Parathyroid adenoma (tissue), 2 donors: ENCODE results near the gene TUSC1.
A peak's percentile ranks its signal among the peaks of the same experiment; 100 is the strongest.

Experiments used
- H2AFZ ChIP-seq: fragments of 300-600 bp; sonication (generic); one replicate; pipeline ENCODE4 v1.7.0; 2017; ENCODE audit warnings: antibody characterized with exemption, mild to moderate bottlenecking
- H3K27ac ChIP-seq: fragments of 300-600 bp; sonication (generic); one replicate; pipeline ENCODE4 v1.7.0; 2017
- H3K27me3 ChIP-seq: fragments of 300-600 bp; sonication (generic); one replicate; pipeline ENCODE4 v1.7.0; 2017; ENCODE audit warnings: low read length; ENCODE audit not compliant: control insufficient read depth, insufficient read depth
- H3K36me3 ChIP-seq: fragments of 300-600 bp; sonication (generic); one replicate; pipeline ENCODE4 v1.7.0; 2017; ENCODE audit warnings: low read length; ENCODE audit not compliant: control insufficient read depth, insufficient read depth
- H3K4me1 ChIP-seq: fragments of 300-600 bp; sonication (generic); one replicate; pipeline ENCODE4 v1.7.0; 2017; ENCODE audit warnings: control low read depth
- H3K4me2 ChIP-seq: fragments of 300-600 bp; sonication (generic); one replicate; pipeline ENCODE4 v1.7.0; 2017; ENCODE audit warnings: low read length
- H3K4me3 ChIP-seq: fragments of 300-600 bp; sonication (generic); one replicate; pipeline ENCODE4 v1.7.0; 2017; ENCODE audit warnings: low read depth, low read length
- H3K79me2 ChIP-seq: fragments of 300-600 bp; sonication (generic); one replicate; pipeline ENCODE4 v1.7.0; 2017; ENCODE audit warnings: control low read depth
- H3K9ac ChIP-seq: fragments of 300-600 bp; sonication (generic); one replicate; pipeline ENCODE4 v1.7.0; 2017; ENCODE audit warnings: mild to moderate bottlenecking
- H3K9me3 ChIP-seq: fragments of 300-600 bp; sonication (generic); one replicate; pipeline ENCODE4 v1.7.0; 2017; ENCODE audit warnings: low read length; ENCODE audit not compliant: control insufficient read depth
- TF ChIP-seq, protein P1 (sequence below): fragments of 300-600 bp; sonication (generic); IDR thresholded peaks from one replicate; pipeline ENCODE4 v1.7.0; 2017; ENCODE audit warnings: antibody characterized with exemption, mild to moderate bottlenecking
- donor health status: primary hyperparathyroidism.

Gene TUSC1

DNA sequence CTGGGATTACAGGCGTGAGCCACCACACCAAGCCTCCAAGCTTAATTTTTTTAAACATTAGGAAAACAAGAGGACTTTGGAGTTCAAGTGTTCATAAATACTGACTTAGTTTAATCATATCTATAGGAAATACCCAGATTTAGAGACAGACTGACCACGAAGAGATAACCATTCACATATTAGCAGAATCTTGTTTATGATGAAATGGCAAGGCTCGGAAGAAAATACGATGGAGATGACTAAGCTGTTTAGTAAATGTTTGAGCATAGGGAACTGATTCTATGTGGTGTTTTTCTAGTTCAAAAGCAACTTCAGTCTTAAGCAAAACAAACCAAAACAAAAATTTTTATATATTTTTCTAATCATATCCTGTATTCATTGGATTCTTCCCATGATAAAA lies 13.5 kb upstream of the TUSC1 start:
- Histone ChIP-seq H2AFZ (no peak overlapping the region), H3K9ac (no peak overlapping the region), H3K9me3 (no peaks in the 10 kb centered on the region), H3K27me3 (no peaks in the 10 kb centered on the region), H3K36me3 (no peaks in the 10 kb centered on the region), H3K27ac (no peak overlapping the region), H3K4me2 (no peak overlapping the region), H3K79me2 (no peaks in the 10 kb centered on the region), H3K4me1 (no peaks in the 10 kb centered on the region), H3K4me3 (no peak overlapping the region)
- TF ChIP-seq, protein P1, sequence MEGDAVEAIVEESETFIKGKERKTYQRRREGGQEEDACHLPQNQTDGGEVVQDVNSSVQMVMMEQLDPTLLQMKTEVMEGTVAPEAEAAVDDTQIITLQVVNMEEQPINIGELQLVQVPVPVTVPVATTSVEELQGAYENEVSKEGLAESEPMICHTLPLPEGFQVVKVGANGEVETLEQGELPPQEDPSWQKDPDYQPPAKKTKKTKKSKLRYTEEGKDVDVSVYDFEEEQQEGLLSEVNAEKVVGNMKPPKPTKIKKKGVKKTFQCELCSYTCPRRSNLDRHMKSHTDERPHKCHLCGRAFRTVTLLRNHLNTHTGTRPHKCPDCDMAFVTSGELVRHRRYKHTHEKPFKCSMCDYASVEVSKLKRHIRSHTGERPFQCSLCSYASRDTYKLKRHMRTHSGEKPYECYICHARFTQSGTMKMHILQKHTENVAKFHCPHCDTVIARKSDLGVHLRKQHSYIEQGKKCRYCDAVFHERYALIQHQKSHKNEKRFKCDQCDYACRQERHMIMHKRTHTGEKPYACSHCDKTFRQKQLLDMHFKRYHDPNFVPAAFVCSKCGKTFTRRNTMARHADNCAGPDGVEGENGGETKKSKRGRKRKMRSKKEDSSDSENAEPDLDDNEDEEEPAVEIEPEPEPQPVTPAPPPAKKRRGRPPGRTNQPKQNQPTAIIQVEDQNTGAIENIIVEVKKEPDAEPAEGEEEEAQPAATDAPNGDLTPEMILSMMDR: no peak

GRCh38 chr9:25684321-25684720 lies 6.1 kb upstream of the TUSC1 start:
- Histone ChIP-seq H3K9me3 (no peaks in the 10 kb centered on the region), H3K4me1 (no peaks in the 10 kb centered on the region), H3K9ac (no peak overlapping the region), H3K4me3 (no peak overlapping the region), H3K27me3 (no peaks in the 10 kb centered on the region), H3K27ac (no peak overlapping the region), H3K4me2 (no peak overlapping the region), H3K79me2 (no peaks in the 10 kb centered on the region), H2AFZ (no peak overlapping the region), H3K36me3 (no peaks in the 10 kb centered on the region)
- TF ChIP-seq, protein P1: no peak

DNA sequence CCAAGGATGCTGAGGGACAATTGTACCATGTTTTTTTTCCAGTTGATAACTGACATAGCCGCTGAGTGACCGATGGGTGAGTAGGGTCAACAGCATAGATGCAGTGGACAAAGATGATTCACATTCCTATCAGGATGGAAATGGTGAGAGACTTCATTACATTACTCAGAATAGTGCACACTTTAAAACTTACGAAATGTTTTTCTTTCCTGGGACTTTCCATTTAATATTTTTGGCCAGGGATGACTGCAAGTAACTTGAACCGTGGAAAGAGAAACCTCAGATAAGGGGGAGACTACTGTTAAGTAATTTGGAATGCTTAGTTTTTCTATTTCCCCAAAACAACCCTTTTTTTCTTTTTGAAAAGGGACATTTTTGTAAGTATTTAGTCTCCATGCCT lies 3.0 kb upstream of the TUSC1 start:
- Histone ChIP-seq H3K9me3 (no peaks in the 10 kb centered on the region), H3K27me3 (no peaks in the 10 kb centered on the region), H3K79me2 (no peaks in the 10 kb centered on the region), H3K36me3 (no peaks in the 10 kb centered on the region), H3K4me3 (no peak overlapping the region), H3K4me2 (no peak overlapping the region), H2AFZ (no peak overlapping the region), H3K27ac (no peak overlapping the region), H3K4me1 (no peaks in the 10 kb centered on the region), H3K9ac (no peak overlapping the region)
- TF ChIP-seq, protein P1: no peak

DNA sequence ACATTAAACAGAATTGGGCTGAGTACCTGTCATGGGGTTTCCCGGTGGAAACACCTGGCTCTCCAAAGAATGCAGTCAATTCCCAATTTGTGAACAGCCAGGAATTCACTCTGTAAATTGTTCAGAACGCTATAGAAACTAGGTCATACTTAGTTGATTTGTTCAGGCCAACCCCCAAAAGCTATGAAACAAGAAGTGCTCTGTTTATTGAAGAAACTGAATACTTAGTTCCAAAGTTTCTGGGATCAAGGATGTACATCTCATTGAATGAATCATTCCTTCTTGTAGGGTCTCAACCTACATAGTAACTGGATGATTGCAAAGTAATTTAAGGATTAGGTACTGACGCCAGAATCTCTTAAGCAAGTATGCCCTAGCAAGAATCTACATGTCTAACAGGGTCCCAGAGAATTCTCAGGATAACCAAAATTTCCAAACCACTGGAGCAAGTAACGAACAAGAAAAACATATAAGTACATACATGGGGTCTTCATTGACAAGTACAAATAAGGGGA lies 659 bp upstream of the TUSC1 start:
- Histone ChIP-seq H3K27ac (peak overlapping the region; percentile 94), H3K4me2 (peak overlapping the region; percentile 78), H3K4me3 (peak overlapping the region; percentile 75), H3K9me3 (no peaks in the 10 kb centered on the region), H2AFZ (peak overlapping the region; percentile 95), H3K27me3 (no peaks in the 10 kb centered on the region), H3K9ac (no peak overlapping the region), H3K4me1 (no peaks in the 10 kb centered on the region), H3K79me2 (no peaks in the 10 kb centered on the region), H3K36me3 (no peaks in the 10 kb centered on the region)
- TF ChIP-seq, protein P1: no peak
